ENCODE results near the gene HMGB2. TPM values are rescaled to one million over a fixed set of nuclear protein-coding genes. Genes with fewer than 3 reads are reported as not detected.
A peak's percentile ranks its signal among the peaks of the same experiment; 100 is the strongest.

HMGB2 gene
- total and polyA plus RNA-seq, 2 experiments from 2014 or later, result 50.9 to 87.0 TPM

DNA sequence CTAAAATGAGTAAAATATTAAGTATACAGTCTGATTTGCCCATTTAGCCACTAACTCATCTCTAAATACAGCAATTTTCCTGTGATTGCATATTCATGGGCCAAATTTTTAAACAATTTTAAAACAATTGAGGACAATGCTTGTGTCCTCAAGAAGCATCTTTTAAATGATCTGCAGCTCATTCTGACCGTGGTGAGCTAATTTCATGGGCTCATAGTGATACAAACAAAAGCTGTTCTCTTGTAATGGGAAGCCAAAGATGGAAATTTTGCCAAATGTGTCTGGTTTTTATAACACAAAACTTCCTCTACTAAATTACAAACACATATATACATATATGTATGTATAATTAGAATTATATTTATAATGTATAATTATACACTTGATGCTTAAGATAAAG, 39.7 kb downstream of the HMGB2 start:
- Histone ChIP-seq H3K9me2 (replicated peaks; ENCODE audit: insufficient read depth) (no peaks in the 10 kb centered on the region), H3K79me2 (no peaks in the 10 kb centered on the region), H3K27me3 (no peaks in the 10 kb centered on the region), H3K4me2 (no peak overlapping the region), H2AFZ (no peak overlapping the region), H3K36me3 (replicated peaks; ENCODE audit: insufficient read depth, low read depth) (no peaks in the 10 kb centered on the region), H4K20me1 (ENCODE audit: insufficient read depth, poor library complexity, severe bottlenecking) (no peaks in the 10 kb centered on the region), H3K9me3 (ENCODE audit: low read depth) (no peaks in the 10 kb centered on the region), H3K4me1 (ENCODE audit: insufficient read depth) (peaks cover 9% of the 10 kb centered on the region), H3K4me3 (no peak overlapping the region), H3K27ac (no peak overlapping the region)
- DNase-seq (ENCODE audit: low spot score), result no peak
- WGBS (ENCODE audit: low lambda C conversion rate, missing lambda C conversion rate), result 89% methylated on average over 1 of the region's 1 CpG
- TF ChIP-seq EZH2phosphoT487 (IDR thresholded peaks at IDR 0.05; ENCODE audit: low read depth, severe bottlenecking, unreplicated experiment) (no peak), EZH2 (IDR thresholded peaks at IDR 0.05; ENCODE audit: borderline replicate concordance) (no peak)
- TF ChIP-seq, protein P1, sequence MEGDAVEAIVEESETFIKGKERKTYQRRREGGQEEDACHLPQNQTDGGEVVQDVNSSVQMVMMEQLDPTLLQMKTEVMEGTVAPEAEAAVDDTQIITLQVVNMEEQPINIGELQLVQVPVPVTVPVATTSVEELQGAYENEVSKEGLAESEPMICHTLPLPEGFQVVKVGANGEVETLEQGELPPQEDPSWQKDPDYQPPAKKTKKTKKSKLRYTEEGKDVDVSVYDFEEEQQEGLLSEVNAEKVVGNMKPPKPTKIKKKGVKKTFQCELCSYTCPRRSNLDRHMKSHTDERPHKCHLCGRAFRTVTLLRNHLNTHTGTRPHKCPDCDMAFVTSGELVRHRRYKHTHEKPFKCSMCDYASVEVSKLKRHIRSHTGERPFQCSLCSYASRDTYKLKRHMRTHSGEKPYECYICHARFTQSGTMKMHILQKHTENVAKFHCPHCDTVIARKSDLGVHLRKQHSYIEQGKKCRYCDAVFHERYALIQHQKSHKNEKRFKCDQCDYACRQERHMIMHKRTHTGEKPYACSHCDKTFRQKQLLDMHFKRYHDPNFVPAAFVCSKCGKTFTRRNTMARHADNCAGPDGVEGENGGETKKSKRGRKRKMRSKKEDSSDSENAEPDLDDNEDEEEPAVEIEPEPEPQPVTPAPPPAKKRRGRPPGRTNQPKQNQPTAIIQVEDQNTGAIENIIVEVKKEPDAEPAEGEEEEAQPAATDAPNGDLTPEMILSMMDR (IDR thresholded peaks at IDR 0.05; ENCODE audit: poor library complexity), result no peak

DNA sequence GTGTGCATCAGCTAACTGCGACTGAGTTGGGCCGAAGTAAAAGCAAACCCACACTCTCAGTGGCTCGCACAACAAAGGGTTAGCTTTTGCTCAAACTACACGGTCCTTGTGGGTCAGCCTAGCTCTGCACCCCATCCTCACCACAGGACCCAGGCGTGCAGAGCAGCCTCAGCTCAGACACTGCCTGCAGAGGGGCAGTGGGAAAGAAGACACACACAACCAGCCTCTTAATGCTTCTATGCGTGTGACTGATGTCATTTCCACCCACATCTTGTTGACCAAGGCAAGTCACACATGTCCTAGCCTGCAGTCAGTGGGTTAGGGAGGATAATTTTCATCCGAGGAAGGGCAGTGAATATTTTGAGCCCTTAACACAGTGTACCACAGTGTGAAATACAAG, 40.5 kb downstream of the HMGB2 start:
- Histone ChIP-seq H3K27me3 (no peaks in the 10 kb centered on the region), H3K36me3 (replicated peaks; ENCODE audit: insufficient read depth, low read depth) (no peaks in the 10 kb centered on the region), H3K4me2 (no peak overlapping the region), H3K9me2 (replicated peaks; ENCODE audit: insufficient read depth) (no peaks in the 10 kb centered on the region), H3K4me1 (ENCODE audit: insufficient read depth) (peaks cover 11% of the 10 kb centered on the region), H3K27ac (no peak overlapping the region), H2AFZ (no peak overlapping the region), H3K79me2 (no peaks in the 10 kb centered on the region), H3K4me3 (no peak overlapping the region), H3K9me3 (ENCODE audit: low read depth) (no peaks in the 10 kb centered on the region), H4K20me1 (ENCODE audit: insufficient read depth, poor library complexity, severe bottlenecking) (no peaks in the 10 kb centered on the region)
- 84% methylated on average over 7 of the region's 7 CpGs for WGBS (ENCODE audit: low lambda C conversion rate, missing lambda C conversion rate)
- no peak for DNase-seq (ENCODE audit: low spot score)
- TF ChIP-seq, protein P1 (IDR thresholded peaks at IDR 0.05; ENCODE audit: poor library complexity), result no peak
- no peak for TF ChIP-seq EZH2 (IDR thresholded peaks at IDR 0.05; ENCODE audit: borderline replicate concordance)
- no peak for TF ChIP-seq EZH2phosphoT487 (IDR thresholded peaks at IDR 0.05; ENCODE audit: low read depth, severe bottlenecking, unreplicated experiment)

DNA sequence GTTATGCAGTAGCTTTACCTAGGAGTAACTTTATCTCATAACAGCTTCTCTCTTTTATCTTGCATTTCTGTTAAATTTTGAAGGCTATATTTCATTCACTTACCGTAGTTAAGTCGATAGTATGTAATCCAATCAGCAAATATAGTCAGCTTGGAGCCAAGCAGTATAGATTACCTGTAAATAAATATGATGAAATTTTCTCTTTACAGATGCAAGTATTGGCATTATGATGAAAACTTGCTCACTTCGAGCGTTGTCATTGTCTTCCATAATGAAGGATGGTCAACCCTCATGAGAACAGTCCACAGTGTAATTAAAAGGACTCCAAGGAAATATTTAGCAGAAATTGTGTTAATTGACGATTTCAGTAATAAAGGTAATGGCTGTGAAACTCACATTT, 42.3 kb downstream of the HMGB2 start:
- Histone ChIP-seq H3K9me2 (replicated peaks; ENCODE audit: insufficient read depth) (no peaks in the 10 kb centered on the region), H3K27me3 (no peaks in the 10 kb centered on the region), H3K4me2 (no peak overlapping the region), H3K27ac (no peak overlapping the region), H2AFZ (no peak overlapping the region), H3K9me3 (ENCODE audit: low read depth) (no peaks in the 10 kb centered on the region), H3K4me3 (no peak overlapping the region), H3K36me3 (replicated peaks; ENCODE audit: insufficient read depth, low read depth) (no peaks in the 10 kb centered on the region), H3K79me2 (peaks cover 3% of the 10 kb centered on the region), H4K20me1 (ENCODE audit: insufficient read depth, poor library complexity, severe bottlenecking) (no peaks in the 10 kb centered on the region), H3K4me1 (ENCODE audit: insufficient read depth) (peaks cover 13% of the 10 kb centered on the region)
- no peak for DNase-seq (ENCODE audit: low spot score)
- TF ChIP-seq EZH2phosphoT487 (IDR thresholded peaks at IDR 0.05; ENCODE audit: low read depth, severe bottlenecking, unreplicated experiment) (no peak), EZH2 (IDR thresholded peaks at IDR 0.05; ENCODE audit: borderline replicate concordance) (no peak)
- TF ChIP-seq, protein P1 (IDR thresholded peaks at IDR 0.05; ENCODE audit: poor library complexity), result no peak
- 90% methylated on average over 5 of the region's 5 CpGs for WGBS (ENCODE audit: low lambda C conversion rate, missing lambda C conversion rate)

DNA sequence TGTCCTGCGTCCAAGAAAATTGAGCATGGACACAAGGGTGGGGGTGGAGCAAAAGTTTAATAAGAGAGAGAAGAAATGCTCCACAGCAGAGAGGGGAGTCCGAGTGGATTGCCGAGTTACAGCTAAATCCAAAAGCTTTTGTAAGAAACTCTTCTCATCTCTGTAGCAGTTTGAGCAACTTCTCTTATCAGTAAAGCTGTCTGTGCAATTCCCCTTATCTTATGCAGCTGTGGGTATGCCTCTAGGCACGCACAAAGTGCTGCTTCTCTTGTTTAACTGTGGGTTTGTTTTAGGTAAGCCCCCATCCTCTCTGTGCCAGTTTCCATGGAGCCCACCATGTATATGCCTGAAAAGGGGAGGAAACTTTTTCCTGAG, 44.8 kb downstream of the HMGB2 start:
- H3K27ac ChIP-seq, result peak overlapping the region; percentile 51
- WGBS (ENCODE audit: low lambda C conversion rate, missing lambda C conversion rate), result 11% methylated on average over 4 of the region's 4 CpGs
- H3K9me3 ChIP-seq (ENCODE audit: low read depth), result peaks cover 5% of the 10 kb centered on the region
- peak; percentile 28 for DNase-seq (ENCODE audit: low spot score)
- peaks cover 13% of the 10 kb centered on the region for H3K4me1 ChIP-seq (ENCODE audit: insufficient read depth)
- peaks cover 4% of the 10 kb centered on the region for H3K79me2 ChIP-seq
- no peak overlapping the region for H2AFZ ChIP-seq
- no peaks in the 10 kb centered on the region for H3K9me2 ChIP-seq (replicated peaks; ENCODE audit: insufficient read depth)
- H3K4me3 ChIP-seq, result peak overlapping the region; percentile 12
- H3K27me3 ChIP-seq, result no peaks in the 10 kb centered on the region
- H4K20me1 ChIP-seq (ENCODE audit: insufficient read depth, poor library complexity, severe bottlenecking), result no peaks in the 10 kb centered on the region
- TF ChIP-seq EZH2phosphoT487 (IDR thresholded peaks at IDR 0.05; ENCODE audit: low read depth, severe bottlenecking, unreplicated experiment) (no peak), EZH2 (IDR thresholded peaks at IDR 0.05; ENCODE audit: borderline replicate concordance) (no peak)
- TF ChIP-seq, protein P1 (IDR thresholded peaks at IDR 0.05; ENCODE audit: poor library complexity), result no peak
- no peaks in the 10 kb centered on the region for H3K36me3 ChIP-seq (replicated peaks; ENCODE audit: insufficient read depth, low read depth)
- H3K4me2 ChIP-seq, result peak overlapping the region; percentile 76

Data from hepatocyte (in vitro differentiated cells).